ENCODE results near the gene ACOT11.

Gene ACOT11

GRCh38 chr1:54564312-54565112 is 16.5 kb downstream of the ACOT11 start:
- H3K4me3 ChIP-seq (ENCODE audit: insufficient read depth, low read depth, low read length, poor library complexity, severe bottlenecking) = no peak overlapping the region
- H3K9me3 ChIP-seq (ENCODE audit: control insufficient read depth, low read length) = no peaks in the 10 kb centered on the region
- H3K36me3 ChIP-seq (ENCODE audit: control insufficient read depth, insufficient read depth, low read length) = no peaks in the 10 kb centered on the region
- no peaks in the 10 kb centered on the region for H3K27me3 ChIP-seq (replicated peaks; ENCODE audit: control insufficient read depth, insufficient read depth, low read length, poor library complexity, severe bottlenecking)
- no peaks in the 10 kb centered on the region for H3K4me1 ChIP-seq (ENCODE audit: control insufficient read depth, insufficient read depth, low read length, poor library complexity, severe bottlenecking)
- no peak overlapping the region for H3K27ac ChIP-seq (ENCODE audit: insufficient read depth, low read length, poor library complexity, severe bottlenecking)
- no peak for DNase-seq

- Histone ChIP-seq H3K9me3 (ENCODE audit: control insufficient read depth, low read length) (no peaks in the 10 kb centered on the region), H3K36me3 (ENCODE audit: control insufficient read depth, insufficient read depth, low read length) (no peaks in the 10 kb centered on the region), H3K4me3 (ENCODE audit: insufficient read depth, low read depth, low read length, poor library complexity, severe bottlenecking) (no peak overlapping the region), H3K27ac (ENCODE audit: insufficient read depth, low read length, poor library complexity, severe bottlenecking) (no peak overlapping the region), H3K4me1 (ENCODE audit: control insufficient read depth, insufficient read depth, low read length, poor library complexity, severe bottlenecking) (no peaks in the 10 kb centered on the region), H3K27me3 (replicated peaks; ENCODE audit: control insufficient read depth, insufficient read depth, low read length, poor library complexity, severe bottlenecking) (no peaks in the 10 kb centered on the region)
- no peak for DNase-seq
Measured at GRCh38 chr1:54565113-54565501, 17.1 kb downstream of the ACOT11 start.

- Histone ChIP-seq H3K4me1 (ENCODE audit: control insufficient read depth, insufficient read depth, low read length, poor library complexity, severe bottlenecking) (no peaks in the 10 kb centered on the region), H3K9me3 (ENCODE audit: control insufficient read depth, low read length) (no peaks in the 10 kb centered on the region), H3K4me3 (ENCODE audit: insufficient read depth, low read depth, low read length, poor library complexity, severe bottlenecking) (no peak overlapping the region), H3K27me3 (replicated peaks; ENCODE audit: control insufficient read depth, insufficient read depth, low read length, poor library complexity, severe bottlenecking) (no peaks in the 10 kb centered on the region), H3K36me3 (ENCODE audit: control insufficient read depth, insufficient read depth, low read length) (no peaks in the 10 kb centered on the region), H3K27ac (ENCODE audit: insufficient read depth, low read length, poor library complexity, severe bottlenecking) (no peak overlapping the region)
- no peak for DNase-seq
Measured at GRCh38 chr1:54566438-54567141, 18.6 kb downstream of the ACOT11 start.

- DNase-seq = no peak
- Histone ChIP-seq H3K9me3 (ENCODE audit: control insufficient read depth, low read length) (no peaks in the 10 kb centered on the region), H3K27me3 (replicated peaks; ENCODE audit: control insufficient read depth, insufficient read depth, low read length, poor library complexity, severe bottlenecking) (no peaks in the 10 kb centered on the region), H3K4me1 (ENCODE audit: control insufficient read depth, insufficient read depth, low read length, poor library complexity, severe bottlenecking) (no peaks in the 10 kb centered on the region), H3K4me3 (ENCODE audit: insufficient read depth, low read depth, low read length, poor library complexity, severe bottlenecking) (no peak overlapping the region), H3K36me3 (ENCODE audit: control insufficient read depth, insufficient read depth, low read length) (no peaks in the 10 kb centered on the region), H3K27ac (ENCODE audit: insufficient read depth, low read length, poor library complexity, severe bottlenecking) (no peak overlapping the region)
Measured at GRCh38 chr1:54567961-54568360, 19.9 kb downstream of the ACOT11 start.

- no peaks in the 10 kb centered on the region for H3K27me3 ChIP-seq (replicated peaks; ENCODE audit: control insufficient read depth, insufficient read depth, low read length, poor library complexity, severe bottlenecking)
- no peak for DNase-seq
- H3K36me3 ChIP-seq (ENCODE audit: control insufficient read depth, insufficient read depth, low read length) = no peaks in the 10 kb centered on the region
- no peaks in the 10 kb centered on the region for H3K9me3 ChIP-seq (ENCODE audit: control insufficient read depth, low read length)
- no peak overlapping the region for H3K27ac ChIP-seq (ENCODE audit: insufficient read depth, low read length, poor library complexity, severe bottlenecking)
- no peak overlapping the region for H3K4me3 ChIP-seq (ENCODE audit: insufficient read depth, low read depth, low read length, poor library complexity, severe bottlenecking)
- H3K4me1 ChIP-seq (ENCODE audit: control insufficient read depth, insufficient read depth, low read length, poor library complexity, severe bottlenecking) = no peaks in the 10 kb centered on the region
Measured at GRCh38 chr1:54569339-54569738, 21.3 kb downstream of the ACOT11 start.

GRCh38 chr1:54570161-54570560 is 22.1 kb downstream of the ACOT11 start:
- no peaks in the 10 kb centered on the region for H3K36me3 ChIP-seq (ENCODE audit: control insufficient read depth, insufficient read depth, low read length)
- H3K27me3 ChIP-seq (replicated peaks; ENCODE audit: control insufficient read depth, insufficient read depth, low read length, poor library complexity, severe bottlenecking) = no peaks in the 10 kb centered on the region
- no peak overlapping the region for H3K4me3 ChIP-seq (ENCODE audit: insufficient read depth, low read depth, low read length, poor library complexity, severe bottlenecking)
- DNase-seq = no peak
- no peak overlapping the region for H3K27ac ChIP-seq (ENCODE audit: insufficient read depth, low read length, poor library complexity, severe bottlenecking)
- H3K4me1 ChIP-seq (ENCODE audit: control insufficient read depth, insufficient read depth, low read length, poor library complexity, severe bottlenecking) = no peaks in the 10 kb centered on the region
- no peaks in the 10 kb centered on the region for H3K9me3 ChIP-seq (ENCODE audit: control insufficient read depth, low read length)

GRCh38 chr1:54571326-54571725 is 23.3 kb downstream of the ACOT11 start:
- no peaks in the 10 kb centered on the region for H3K9me3 ChIP-seq (ENCODE audit: control insufficient read depth, low read length)
- no peaks in the 10 kb centered on the region for H3K36me3 ChIP-seq (ENCODE audit: control insufficient read depth, insufficient read depth, low read length)
- H3K27me3 ChIP-seq (replicated peaks; ENCODE audit: control insufficient read depth, insufficient read depth, low read length, poor library complexity, severe bottlenecking) = no peaks in the 10 kb centered on the region
- H3K4me3 ChIP-seq (ENCODE audit: insufficient read depth, low read depth, low read length, poor library complexity, severe bottlenecking) = no peak overlapping the region
- no peaks in the 10 kb centered on the region for H3K4me1 ChIP-seq (ENCODE audit: control insufficient read depth, insufficient read depth, low read length, poor library complexity, severe bottlenecking)
- H3K27ac ChIP-seq (ENCODE audit: insufficient read depth, low read length, poor library complexity, severe bottlenecking) = no peak overlapping the region
- DNase-seq = no peak

- no peak for DNase-seq
- Histone ChIP-seq H3K4me3 (ENCODE audit: insufficient read depth, low read depth, low read length, poor library complexity, severe bottlenecking) (no peak overlapping the region), H3K36me3 (ENCODE audit: control insufficient read depth, insufficient read depth, low read length) (no peaks in the 10 kb centered on the region), H3K4me1 (ENCODE audit: control insufficient read depth, insufficient read depth, low read length, poor library complexity, severe bottlenecking) (no peaks in the 10 kb centered on the region), H3K9me3 (ENCODE audit: control insufficient read depth, low read length) (no peaks in the 10 kb centered on the region), H3K27me3 (replicated peaks; ENCODE audit: control insufficient read depth, insufficient read depth, low read length, poor library complexity, severe bottlenecking) (no peaks in the 10 kb centered on the region), H3K27ac (ENCODE audit: insufficient read depth, low read length, poor library complexity, severe bottlenecking) (no peak overlapping the region)
Measured at GRCh38 chr1:54571803-54572541, 23.9 kb downstream of the ACOT11 start.

- no peak for DNase-seq
- Histone ChIP-seq H3K27ac (ENCODE audit: insufficient read depth, low read length, poor library complexity, severe bottlenecking) (no peak overlapping the region), H3K9me3 (ENCODE audit: control insufficient read depth, low read length) (no peaks in the 10 kb centered on the region), H3K4me1 (ENCODE audit: control insufficient read depth, insufficient read depth, low read length, poor library complexity, severe bottlenecking) (no peaks in the 10 kb centered on the region), H3K27me3 (replicated peaks; ENCODE audit: control insufficient read depth, insufficient read depth, low read length, poor library complexity, severe bottlenecking) (no peaks in the 10 kb centered on the region), H3K4me3 (ENCODE audit: insufficient read depth, low read depth, low read length, poor library complexity, severe bottlenecking) (no peak overlapping the region), H3K36me3 (ENCODE audit: control insufficient read depth, insufficient read depth, low read length) (no peaks in the 10 kb centered on the region)
Measured at GRCh38 chr1:54572542-54572850, 24.5 kb downstream of the ACOT11 start.

All from effector memory CD4-positive, alpha-beta T cell (primary cell).